Neutrophil (primary cell): ENCODE data around the gene MAP2K7.
"Not testable (repeated sequence)": the region's sequence is repeated elsewhere in the genome, so short reads cannot be mapped to it uniquely, and the experiment has no call there.

ENCODE experiments used
- H3K27ac ChIP-seq: fragments of 200-600 bp; sonication (generic); 2 replicates; pipeline ENCODE4 v1.5.1; 2016; ENCODE audit warnings: mild to moderate bottlenecking, moderate library complexity
- H3K27me3 ChIP-seq: fragments of 200-600 bp; sonication (generic); 2 replicates; pipeline ENCODE4 v1.6.0; 2016; ENCODE audit warnings: mild to moderate bottlenecking
- H3K36me3 ChIP-seq: fragments of 200-600 bp; sonication (generic); 2 replicates; pipeline ENCODE4 v1.5.1; 2017
- H3K4me1 ChIP-seq, 2 experiments: fragments of 200-600 bp in 1 of 2; sonication (generic) in 1 of 2; 1 replicate in 1 of 2; 2 replicates in 1 of 2; pipeline versions ENCODE4 v1.5.1 to v1.6.1; 2013 to 2016; ENCODE audit warnings: low read depth in 1 of 2, low read length in 1 of 2, mild to moderate bottlenecking in 1 of 2, moderate library complexity in 1 of 2; ENCODE audit not compliant: control insufficient read depth in 1 of 2, insufficient read depth in 1 of 2
- H3K4me3 ChIP-seq, 2 experiments: fragments of 200-600 bp in 1 of 2; sonication (generic) in 1 of 2; 1 replicate in 1 of 2; 2 replicates in 1 of 2; pipeline ENCODE4 v1.5.1; 2013 to 2016; ENCODE audit warnings: low read depth in 1 of 2, low read length in 1 of 2, mild to moderate bottlenecking in 1 of 2, moderate library complexity in 1 of 2
- H3K9me3 ChIP-seq: fragments of 200-600 bp; sonication (generic); 2 replicates; pipeline ENCODE4 v1.5.1; 2016
- TF ChIP-seq, protein P1 (sequence below): fragments of 200-600 bp; sonication (generic); IDR thresholded peaks from 2 replicates; pipeline ENCODE4 v1.5.1; 2016; ENCODE audit warnings: antibody characterized with exemption

Gene MAP2K7

DNA sequence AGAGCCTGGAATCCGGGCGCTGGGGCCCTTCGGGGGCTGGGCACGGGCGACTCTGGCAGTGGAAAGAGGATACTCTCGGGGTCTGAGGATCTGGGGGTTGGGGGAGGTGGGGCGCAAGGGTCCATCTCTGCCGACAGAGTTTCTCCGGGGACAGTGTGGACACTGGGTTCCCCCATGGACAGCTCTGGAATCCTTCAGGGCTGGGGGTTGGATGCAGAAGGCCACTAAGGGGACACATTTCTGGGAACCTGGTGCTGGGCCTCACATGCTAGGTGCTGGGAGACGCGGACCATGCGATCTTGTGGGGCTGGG, 13.2 kb downstream of the MAP2K7 start:
- Histone ChIP-seq H3K9me3 (no peaks in the 10 kb centered on the region), H3K4me3 (peak overlapping the region in 1 of 2 experiments; percentile 42), H3K27ac (no peak overlapping the region), H3K4me1 (peaks cover 36 to 51% of the 10 kb centered on the region in 2 experiments), H3K36me3 (peaks cover 16% of the 10 kb centered on the region), H3K27me3 (peaks cover 65% of the 10 kb centered on the region)
- TF ChIP-seq, protein P1, sequence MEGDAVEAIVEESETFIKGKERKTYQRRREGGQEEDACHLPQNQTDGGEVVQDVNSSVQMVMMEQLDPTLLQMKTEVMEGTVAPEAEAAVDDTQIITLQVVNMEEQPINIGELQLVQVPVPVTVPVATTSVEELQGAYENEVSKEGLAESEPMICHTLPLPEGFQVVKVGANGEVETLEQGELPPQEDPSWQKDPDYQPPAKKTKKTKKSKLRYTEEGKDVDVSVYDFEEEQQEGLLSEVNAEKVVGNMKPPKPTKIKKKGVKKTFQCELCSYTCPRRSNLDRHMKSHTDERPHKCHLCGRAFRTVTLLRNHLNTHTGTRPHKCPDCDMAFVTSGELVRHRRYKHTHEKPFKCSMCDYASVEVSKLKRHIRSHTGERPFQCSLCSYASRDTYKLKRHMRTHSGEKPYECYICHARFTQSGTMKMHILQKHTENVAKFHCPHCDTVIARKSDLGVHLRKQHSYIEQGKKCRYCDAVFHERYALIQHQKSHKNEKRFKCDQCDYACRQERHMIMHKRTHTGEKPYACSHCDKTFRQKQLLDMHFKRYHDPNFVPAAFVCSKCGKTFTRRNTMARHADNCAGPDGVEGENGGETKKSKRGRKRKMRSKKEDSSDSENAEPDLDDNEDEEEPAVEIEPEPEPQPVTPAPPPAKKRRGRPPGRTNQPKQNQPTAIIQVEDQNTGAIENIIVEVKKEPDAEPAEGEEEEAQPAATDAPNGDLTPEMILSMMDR, result no peak

DNA sequence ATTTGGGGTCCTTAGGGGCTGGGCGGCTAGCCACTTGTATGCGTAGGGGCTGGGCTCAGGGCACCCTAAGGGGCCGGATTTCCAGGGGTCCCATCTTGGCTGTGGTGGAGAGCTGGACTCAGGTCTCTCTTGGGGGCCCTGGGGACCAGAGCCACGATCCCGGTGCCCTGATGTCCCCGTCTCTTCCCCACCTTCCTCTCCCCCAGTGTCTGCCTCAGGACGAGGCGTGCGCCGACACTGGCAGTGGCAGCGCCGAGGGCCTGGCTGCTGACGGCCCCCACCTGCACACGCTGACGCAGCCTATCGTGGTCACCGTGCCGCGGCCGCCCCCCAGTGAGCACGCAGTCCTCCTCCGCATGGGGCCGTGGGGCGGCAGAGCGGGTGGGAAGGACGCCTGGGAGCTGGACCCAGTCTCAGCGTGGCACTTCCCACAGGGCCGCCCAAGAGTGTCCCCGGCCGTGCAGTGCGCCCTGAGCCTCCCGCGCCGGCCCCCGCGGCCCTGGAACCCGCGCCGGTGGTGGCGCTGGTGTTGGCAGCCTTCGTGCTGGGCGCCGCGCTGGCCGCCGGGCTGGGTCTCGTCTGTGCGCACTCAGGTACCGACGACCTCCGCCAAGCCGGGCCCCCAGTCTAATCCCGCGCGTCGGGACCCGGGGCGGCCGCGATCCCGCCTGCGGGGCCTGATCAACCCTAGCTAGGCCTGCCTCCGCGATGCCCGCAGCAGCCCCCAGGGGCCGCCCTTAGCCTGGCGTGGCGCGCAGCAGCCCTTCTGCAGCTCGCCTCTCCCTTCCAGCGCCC, 13.8 kb downstream of the MAP2K7 start:
- no peaks in the 10 kb centered on the region for H3K9me3 ChIP-seq
- TF ChIP-seq, protein P1, result no peak
- peaks cover 10% of the 10 kb centered on the region for H3K36me3 ChIP-seq
- H3K27ac ChIP-seq, result no peak overlapping the region
- H3K4me3 ChIP-seq, result peak overlapping the region in 1 of 2 experiments; percentile 42
- peaks cover 65% of the 10 kb centered on the region for H3K27me3 ChIP-seq
- H3K4me1 ChIP-seq, result peaks cover 37 to 55% of the 10 kb centered on the region in 2 experiments

DNA sequence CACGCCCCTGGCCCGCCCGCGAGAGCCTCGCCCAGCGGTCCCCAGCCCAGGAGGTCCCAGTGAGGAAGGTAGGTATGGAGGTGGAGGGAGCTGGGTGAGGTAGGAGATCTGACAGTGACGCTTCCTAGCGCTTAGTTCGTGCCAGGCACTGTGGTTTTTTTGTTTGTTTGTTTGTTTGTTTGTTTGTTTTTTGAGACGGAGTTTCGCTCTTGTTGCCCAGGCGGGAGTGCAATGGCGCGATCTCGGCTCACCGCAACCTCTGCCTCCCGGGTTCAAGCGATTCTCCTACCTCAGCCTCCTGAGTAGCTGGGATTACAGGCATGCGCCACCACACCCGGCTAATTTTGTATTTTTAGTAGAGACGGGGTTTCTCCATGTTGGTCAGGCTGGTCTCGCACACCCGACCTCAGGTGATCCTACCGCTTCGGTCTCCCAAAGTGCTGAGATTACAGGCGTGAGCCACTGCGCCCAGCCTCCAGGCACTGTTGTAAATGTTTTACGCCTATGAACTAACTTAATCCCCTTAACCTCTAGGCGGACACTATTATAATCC, 14.5 kb downstream of the MAP2K7 start:
- Histone ChIP-seq H3K4me1 (peaks cover 37 to 55% of the 10 kb centered on the region in 2 experiments), H3K27me3 (peaks cover 65% of the 10 kb centered on the region), H3K4me3 (peak overlapping the region in 1 of 2 experiments; percentile 42)
- H3K9me3 ChIP-seq, H3K27ac ChIP-seq, H3K36me3 ChIP-seq: not testable (repeated sequence)

DNA sequence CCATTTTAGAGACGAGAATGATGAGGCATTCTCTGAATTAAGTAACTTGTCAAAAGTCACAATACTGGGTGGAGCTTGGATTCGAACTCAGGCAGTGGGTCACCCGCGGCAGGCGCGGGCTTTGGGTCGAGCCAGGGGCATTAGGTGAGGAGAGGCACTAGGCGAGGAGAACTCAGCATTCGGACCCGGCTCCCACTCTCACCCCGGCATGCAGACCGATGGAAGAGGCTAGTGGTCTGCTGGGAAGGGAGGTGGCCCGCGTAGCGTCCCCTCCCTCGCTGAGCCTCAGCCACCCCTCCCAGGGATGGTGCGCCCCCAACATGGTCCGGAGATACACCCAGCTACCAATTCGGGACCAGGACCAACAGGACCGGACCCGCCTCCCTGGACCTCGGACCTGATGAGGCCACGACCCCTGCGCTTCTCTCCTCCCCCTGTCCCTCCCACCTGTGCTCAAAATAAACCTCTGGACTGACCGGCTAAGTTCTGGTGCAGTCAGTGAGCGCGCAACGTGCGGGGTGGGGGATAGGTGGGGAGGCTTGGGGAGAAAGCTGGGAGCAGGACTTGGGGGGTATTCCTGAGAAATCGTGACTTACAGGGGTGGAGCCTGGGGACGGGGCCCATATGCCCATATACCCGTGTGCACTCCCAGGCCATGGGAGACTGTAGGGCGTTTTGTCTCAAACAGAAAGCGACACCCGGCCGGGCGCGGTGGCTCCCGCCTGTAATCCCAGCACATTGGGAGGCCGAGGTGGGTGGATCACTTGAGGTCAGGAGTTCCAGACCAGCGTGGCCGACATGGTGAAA, 15.1 kb downstream of the MAP2K7 start:
- Histone ChIP-seq H3K4me1 (peaks cover 37 to 55% of the 10 kb centered on the region in 2 experiments), H3K4me3 (peak overlapping the region in 1 of 2 experiments; percentile 100), H3K27ac (no peak overlapping the region), H3K27me3 (peaks cover 66% of the 10 kb centered on the region), H3K36me3 (no peaks in the 10 kb centered on the region), H3K9me3 (no peaks in the 10 kb centered on the region)
- TF ChIP-seq, protein P1, result no peak

DNA sequence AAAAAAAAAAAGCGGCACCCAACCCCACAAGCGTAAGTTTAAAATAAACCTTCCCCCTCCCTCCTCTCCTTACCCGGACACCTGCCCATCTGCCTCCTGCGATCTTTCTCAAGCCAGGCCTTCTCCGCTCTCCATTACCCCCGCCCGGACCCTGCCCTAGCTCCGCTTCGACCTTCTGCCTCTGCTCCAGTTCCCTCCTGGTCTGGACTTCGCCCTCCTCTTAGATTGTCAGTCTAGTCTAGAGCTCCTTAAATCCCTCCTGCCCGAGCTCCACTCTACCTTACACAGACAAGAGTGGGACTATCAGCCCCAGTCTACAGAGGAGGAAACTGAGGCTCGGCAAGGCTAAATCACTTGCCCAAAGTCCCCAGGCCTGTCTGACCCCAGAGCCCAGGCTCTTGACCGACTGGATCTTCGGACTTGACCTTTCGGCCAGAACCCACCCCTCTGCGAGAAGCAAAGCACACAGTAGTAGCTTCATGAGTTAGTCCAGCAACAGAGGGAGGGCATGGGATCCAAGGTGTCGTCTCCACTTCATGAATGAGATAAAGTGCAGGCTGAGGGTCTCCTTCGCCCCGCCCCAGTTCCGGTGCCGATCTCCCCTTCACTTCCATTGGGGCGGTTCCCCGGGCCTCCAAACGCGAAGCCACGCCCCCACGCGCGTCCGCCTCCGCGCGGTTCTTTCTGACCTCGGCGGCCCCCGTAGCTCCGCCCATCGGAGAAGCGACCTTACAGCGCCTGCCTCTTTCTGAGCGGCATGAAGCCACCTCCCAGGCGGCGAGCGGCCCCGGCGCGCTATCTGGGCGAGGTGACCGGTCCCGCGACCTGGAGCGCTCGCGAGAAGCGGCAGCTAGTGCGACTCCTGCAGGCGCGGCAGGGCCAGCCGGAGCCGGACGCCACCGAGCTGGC, 16.2 kb downstream of the MAP2K7 start, which contains the start of gene SNAPC2:
SNAPC2 (plus strand) TSS at position 729 of the 909 bp plus-strand sequence; CDS start at position 758, 29 bp downstream.
- TF ChIP-seq, protein P1, result no peak
- Histone ChIP-seq H3K4me1 (peaks cover 37 to 58% of the 10 kb centered on the region in 2 experiments), H3K36me3 (no peaks in the 10 kb centered on the region), H3K27ac (peak within 1 kb of the TSS; percentile 95), H3K27me3 (peaks cover 66% of the 10 kb centered on the region), H3K9me3 (no peaks in the 10 kb centered on the region), H3K4me3 (peak within 1 kb of the TSS; percentile 76 to 100)
